HepG2 (cell line): ENCODE data around the gene SSH3. TPM values are rescaled to one million over a fixed set of nuclear protein-coding genes. Genes with fewer than 3 reads are reported as not detected.

Experiments used
- ADNP ChIP-seq: sonication (generic); formaldehyde crosslinking; IDR thresholded peaks from 2 replicates; pipeline ENCODE4 v1.4.0; 2020; ENCODE audit warnings: missing genetic modification reagents
- ARNT ChIP-seq: fragments of 450-650 bp; IDR thresholded peaks from 2 replicates; pipeline ENCODE4 v1.6.1; 2017
- DPF2 ChIP-seq: sonication (generic); formaldehyde crosslinking; IDR thresholded peaks from 2 replicates; pipeline ENCODE4 v1.4.0; 2020; ENCODE audit warnings: mild to moderate bottlenecking, low read depth, missing genetic modification reagents, borderline replicate concordance
- FOSL1 ChIP-seq: sonication (generic); formaldehyde crosslinking; IDR thresholded peaks from 2 replicates; pipeline ENCODE4 v1.9.0; 2021; ENCODE audit warnings: missing genetic modification reagents, borderline replicate concordance
- HNF4A ChIP-seq: sonication (generic); formaldehyde crosslinking; IDR thresholded peaks from 2 replicates; pipeline ENCODE4 v1.4.0; 2020; ENCODE audit warnings: missing genetic modification reagents
- HNRNPH1 ChIP-seq: fragments of 200-400 bp; formaldehyde crosslinking; optimal IDR thresholded peaks from 2 replicates; pipeline ENCODE3; 2017; ENCODE audit warnings: mild to moderate bottlenecking, low read depth, low read length
- JUND ChIP-seq: sonication (generic); formaldehyde crosslinking; IDR thresholded peaks from 2 replicates; pipeline ENCODE4 v1.8.0; 2022; ENCODE audit warnings: mild to moderate bottlenecking, missing genetic modification reagents
- KLF13 ChIP-seq: sonication (generic); formaldehyde crosslinking; IDR thresholded peaks from 2 replicates; pipeline ENCODE4 v1.4.0; 2020; ENCODE audit warnings: mild to moderate bottlenecking, missing genetic modification reagents
- MEIS2 ChIP-seq: sonication (generic); formaldehyde crosslinking; IDR thresholded peaks from 2 replicates; pipeline ENCODE4 v1.9.0; 2021; ENCODE audit warnings: mild to moderate bottlenecking, missing genetic modification reagents
- MTA3 ChIP-seq: sonication (generic); formaldehyde crosslinking; IDR thresholded peaks from 2 replicates; pipeline ENCODE4 v1.4.0; 2020; ENCODE audit warnings: missing genetic modification reagents
- PRPF4 ChIP-seq: fragments of 200-400 bp; formaldehyde crosslinking; IDR thresholded peaks from 2 replicates; pipeline ENCODE4 v1.6.1; 2016; ENCODE audit warnings: low read length, low read depth; ENCODE audit not compliant: poor library complexity, severe bottlenecking
- RBFOX2 ChIP-seq: fragments of 200-400 bp; formaldehyde crosslinking; IDR thresholded peaks from 2 replicates; pipeline ENCODE4 v1.6.1; 2017; ENCODE audit warnings: low read depth, mild to moderate bottlenecking, low read length
- REPIN1 ChIP-seq: sonication (generic); formaldehyde crosslinking; IDR thresholded peaks from 2 replicates; pipeline ENCODE4 v1.8.0; 2022; ENCODE audit warnings: missing genetic modification reagents, low read depth, mild to moderate bottlenecking, borderline replicate concordance
- RXRB ChIP-seq: IDR thresholded peaks from 2 replicates; pipeline ENCODE4 v1.6.1; 2016; ENCODE audit warnings: borderline replicate concordance, missing genetic modification reagents, missing compliant biosample characterization
- STAG1 ChIP-seq: sonication (generic); formaldehyde crosslinking; IDR thresholded peaks from 2 replicates; pipeline ENCODE4 v1.4.0; 2020; ENCODE audit warnings: missing genetic modification reagents
- ZC3H13 ChIP-seq: sonication (generic); formaldehyde crosslinking; IDR thresholded peaks from 2 replicates; pipeline ENCODE4 v1.8.1; 2023; ENCODE audit warnings: mild to moderate bottlenecking, missing genetic modification reagents, moderate library complexity
- ZKSCAN5 ChIP-seq: sonication (generic); formaldehyde crosslinking; IDR thresholded peaks from 2 replicates; pipeline ENCODE4 v1.5.1; 2020; ENCODE audit warnings: mild to moderate bottlenecking, missing genetic modification reagents
- ZNF160 ChIP-seq: sonication (generic); formaldehyde crosslinking; IDR thresholded peaks from 2 replicates; pipeline ENCODE4 v1.8.0; 2022; ENCODE audit warnings: mild to moderate bottlenecking, inconsistent platforms, missing genetic modification reagents
- ZNF225 ChIP-seq: sonication (generic); formaldehyde crosslinking; IDR thresholded peaks from 2 replicates; pipeline ENCODE4 v1.4.0; 2020; ENCODE audit warnings: mild to moderate bottlenecking, missing genetic modification reagents
- ZNF326 ChIP-seq: sonication (generic); formaldehyde crosslinking; IDR thresholded peaks from 2 replicates; pipeline ENCODE4 v1.4.0; 2020; ENCODE audit warnings: missing genetic modification reagents, borderline replicate concordance
- ZNF432 ChIP-seq: sonication (generic); formaldehyde crosslinking; IDR thresholded peaks from 2 replicates; pipeline ENCODE4 v1.5.0; 2020; ENCODE audit warnings: missing genetic modification reagents, mild to moderate bottlenecking, borderline replicate concordance
- ZNF572 ChIP-seq: sonication (generic); formaldehyde crosslinking; IDR thresholded peaks from 2 replicates; pipeline ENCODE4 v1.5.1; 2020; ENCODE audit warnings: mild to moderate bottlenecking, missing genetic modification reagents
- ZNF652 ChIP-seq: IDR thresholded peaks from 2 replicates; pipeline ENCODE4 v1.6.1; 2016; ENCODE audit warnings: low read depth, borderline replicate concordance
- ZNF674 ChIP-seq: sonication (generic); formaldehyde crosslinking; IDR thresholded peaks from 2 replicates; pipeline ENCODE4 v1.5.0; 2020; ENCODE audit warnings: low read depth, mild to moderate bottlenecking, missing genetic modification reagents
- polyA plus RNA-seq, 8 experiments: library from polyadenylated mRNA; depleted of rRNA in 3 of 8; stranded (reverse) in 7 of 8; unstranded in 1 of 8; fragments of >200 nt; fragmentation: Illumina TruSeq in 4 of 8; extraction: Trizol in 4 of 8; gene quantifications; 2 replicates each; pipeline versions ENCODE4 v1.2.1 to v1.2.3, GENCODE V29; 2011 to 2016; ENCODE audit warnings: low read depth in 4 of 8, missing spikeins in 1 of 8, mixed read lengths in 1 of 8; ENCODE audit not compliant: insufficient read depth in 1 of 8
- total RNA-seq, 5 experiments: library from RNA; depleted of rRNA; stranded (reverse); fragments of >200 nt; fragmentation: Illumina TruSeq; extraction: Trizol; gene quantifications; 2 replicates each; pipeline ENCODE4 v1.2.3, GENCODE V29; 2016; ENCODE audit warnings: low read depth in 1 of 5
- TF ChIP-seq, protein P1 (sequence below): sonication (generic); formaldehyde crosslinking; IDR thresholded peaks from 2 replicates; pipeline ENCODE4 v1.8.0; 2022; ENCODE audit warnings: missing genetic modification reagents, mild to moderate bottlenecking, moderate library complexity, borderline replicate concordance
- TF ChIP-seq, protein P2 (sequence below): IDR thresholded peaks from 2 replicates; pipeline ENCODE4 v1.6.1; 2016; ENCODE audit warnings: missing biosample characterization, missing genetic modification reagents, low read depth
- TF ChIP-seq, protein P3 (sequence below): IDR thresholded peaks from 2 replicates; pipeline ENCODE4 v1.6.1; 2016; ENCODE audit warnings: mild to moderate bottlenecking

The SSH3 gene
- total and polyA plus RNA-seq, 2 of the 13 experiments (the other 11 are each of a cell fraction or from before 2014, with no cell fraction given), result 12.4 to 18.8 TPM

DNA sequence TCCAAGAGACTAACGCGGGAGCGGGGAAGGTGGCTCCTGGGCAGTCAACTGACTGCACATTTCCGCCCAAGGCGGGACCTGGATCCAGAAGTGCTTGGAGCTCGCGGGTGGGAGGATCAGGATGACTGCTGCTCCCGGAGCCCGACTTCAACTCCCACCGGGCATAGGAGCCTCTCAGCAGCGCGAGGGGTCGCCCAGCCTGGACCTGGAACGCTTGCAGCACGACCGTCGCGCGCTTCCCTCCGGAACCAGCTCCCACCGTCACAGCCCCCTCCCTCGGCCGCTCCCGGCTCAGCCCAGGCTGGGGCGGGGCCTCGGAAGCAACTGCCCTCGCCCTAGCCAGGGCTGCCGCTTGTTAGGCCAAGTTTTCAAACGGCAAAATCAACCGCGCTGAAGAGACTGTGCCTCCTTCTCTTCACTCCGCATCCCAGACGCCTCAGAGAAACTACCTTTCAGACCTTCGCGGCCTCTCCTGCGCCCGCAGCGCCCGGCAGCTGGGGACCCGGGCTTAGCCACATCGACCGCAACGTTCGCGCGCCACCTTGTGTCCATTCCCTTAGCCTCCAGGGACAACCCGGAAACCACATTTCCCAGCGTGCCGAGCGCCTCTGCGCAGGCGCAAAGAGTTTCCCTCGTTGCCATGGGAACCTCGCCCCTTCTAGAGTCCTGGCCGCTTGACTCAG, 14.0 kb downstream of the SSH3 start (continued):
- TF ChIP-seq ZNF160 (CRISPR knock-in tag), result no peak
- 0 out of 2 replicates have a peak, but pooled peaks have one; percentile 54 for TF ChIP-seq ZNF674 (CRISPR knock-in tag)
- no peak for TF ChIP-seq HNF4A (CRISPR knock-in tag)
- TF ChIP-seq, protein P1, sequence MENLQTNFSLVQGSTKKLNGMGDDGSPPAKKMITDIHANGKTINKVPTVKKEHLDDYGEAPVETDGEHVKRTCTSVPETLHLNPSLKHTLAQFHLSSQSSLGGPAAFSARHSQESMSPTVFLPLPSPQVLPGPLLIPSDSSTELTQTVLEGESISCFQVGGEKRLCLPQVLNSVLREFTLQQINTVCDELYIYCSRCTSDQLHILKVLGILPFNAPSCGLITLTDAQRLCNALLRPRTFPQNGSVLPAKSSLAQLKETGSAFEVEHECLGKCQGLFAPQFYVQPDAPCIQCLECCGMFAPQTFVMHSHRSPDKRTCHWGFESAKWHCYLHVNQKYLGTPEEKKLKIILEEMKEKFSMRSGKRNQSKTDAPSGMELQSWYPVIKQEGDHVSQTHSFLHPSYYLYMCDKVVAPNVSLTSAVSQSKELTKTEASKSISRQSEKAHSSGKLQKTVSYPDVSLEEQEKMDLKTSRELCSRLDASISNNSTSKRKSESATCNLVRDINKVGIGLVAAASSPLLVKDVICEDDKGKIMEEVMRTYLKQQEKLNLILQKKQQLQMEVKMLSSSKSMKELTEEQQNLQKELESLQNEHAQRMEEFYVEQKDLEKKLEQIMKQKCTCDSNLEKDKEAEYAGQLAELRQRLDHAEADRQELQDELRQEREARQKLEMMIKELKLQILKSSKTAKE (CRISPR knock-in tag), result no peak
- TF ChIP-seq, protein P2, sequence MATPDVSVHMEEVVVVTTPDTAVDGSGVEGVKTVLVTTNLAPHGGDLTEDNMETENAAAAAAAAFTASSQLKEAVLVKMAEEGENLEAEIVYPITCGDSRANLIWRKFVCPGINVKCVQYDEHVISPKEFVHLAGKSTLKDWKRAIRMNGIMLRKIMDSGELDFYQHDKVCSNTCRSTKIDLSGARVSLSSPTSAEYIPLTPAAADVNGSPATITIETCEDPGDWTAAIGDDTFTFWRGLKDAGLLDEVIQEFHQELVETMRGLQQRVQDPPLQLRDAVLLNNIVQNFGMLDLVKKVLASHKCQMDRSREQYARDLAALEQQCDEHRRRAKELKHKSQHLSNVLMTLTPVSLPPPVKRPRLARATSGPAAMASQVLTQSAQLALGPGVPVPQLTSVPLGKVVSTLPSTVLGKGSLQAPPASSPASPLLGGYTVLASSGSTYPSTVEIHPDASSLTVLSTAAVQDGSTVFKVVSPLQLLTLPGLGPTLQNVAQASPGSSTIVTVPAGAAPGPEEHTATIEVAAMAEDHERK (CRISPR knock-in tag), result 0 out of 2 replicates have a peak, but pooled peaks have one; percentile 42
- TF ChIP-seq MTA3, result no peak
- no peak for TF ChIP-seq ZNF432
- no peak for TF ChIP-seq PRPF4
- no peak for TF ChIP-seq REPIN1
- no peak for TF ChIP-seq ZKSCAN5 (CRISPR knock-in tag)
- no peak for TF ChIP-seq HNRNPH1
- TF ChIP-seq ZNF652 (CRISPR knock-in tag), result no peak
- no peak for TF ChIP-seq FOSL1 (CRISPR knock-in tag)
- TF ChIP-seq ZNF225 (CRISPR knock-in tag), result peak; percentile 54; the same call in 1 of the 2 replicates
- no peak; the same call in 1 of the 2 replicates for TF ChIP-seq ZNF572 (CRISPR knock-in tag)
- TF ChIP-seq, protein P3, sequence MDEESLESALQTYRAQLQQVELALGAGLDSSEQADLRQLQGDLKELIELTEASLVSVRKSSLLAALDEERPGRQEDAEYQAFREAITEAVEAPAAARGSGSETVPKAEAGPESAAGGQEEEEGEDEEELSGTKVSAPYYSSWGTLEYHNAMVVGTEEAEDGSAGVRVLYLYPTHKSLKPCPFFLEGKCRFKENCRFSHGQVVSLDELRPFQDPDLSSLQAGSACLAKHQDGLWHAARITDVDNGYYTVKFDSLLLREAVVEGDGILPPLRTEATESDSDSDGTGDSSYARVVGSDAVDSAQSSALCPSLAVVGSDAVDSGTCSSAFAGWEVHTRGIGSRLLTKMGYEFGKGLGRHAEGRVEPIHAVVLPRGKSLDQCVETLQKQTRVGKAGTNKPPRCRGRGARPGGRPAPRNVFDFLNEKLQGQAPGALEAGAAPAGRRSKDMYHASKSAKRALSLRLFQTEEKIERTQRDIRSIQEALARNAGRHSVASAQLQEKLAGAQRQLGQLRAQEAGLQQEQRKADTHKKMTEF (CRISPR knock-in tag), result peak; percentile 89
- peak; percentile 18; the same call in 1 of the 2 replicates for TF ChIP-seq RXRB (CRISPR knock-in tag)
- TF ChIP-seq DPF2 (CRISPR knock-in tag), result no peak
- no peak for TF ChIP-seq ZC3H13 (CRISPR knock-in tag)
- peak; percentile 92 for TF ChIP-seq STAG1 (CRISPR knock-in tag)
- TF ChIP-seq ZNF326 (CRISPR knock-in tag), result no peak
- 0 out of 2 replicates have a peak, but pooled peaks have one; percentile 20 for TF ChIP-seq ADNP (CRISPR knock-in tag)
- peak; percentile 57; the same call in 1 of the 2 replicates for TF ChIP-seq MEIS2
- TF ChIP-seq KLF13 (CRISPR knock-in tag), result no peak
- peak; percentile 80 for TF ChIP-seq RBFOX2
- TF ChIP-seq ARNT, result no peak
- TF ChIP-seq JUND (CRISPR knock-in tag), result no peak
